Measurements from ENCODE around the gene ESYT2. TPM values are rescaled to one million over a fixed set of nuclear protein-coding genes. Genes with fewer than 3 reads are reported as not detected.

Gene ESYT2
- total and polyA plus RNA-seq, 7 donors, result 27.5 to 63.4 (median 44.0) TPM

- H3K36me3 ChIP-seq (ENCODE audit: insufficient read depth in 1 of 2, low read depth in 1 of 2), result peaks cover 0 to 6% of the 10 kb centered on the region in 2 donors
- ATAC-seq (peak in 1 of 4 donors; percentile 9), DNase-seq (no peak)
- peak overlapping the region; percentile 72 for H3K27ac ChIP-seq
- no peaks in the 10 kb centered on the region for H3K9me3 ChIP-seq
- intact Hi-C loops (cut with DNase I), result no loop called here
- H3K27me3 ChIP-seq (ENCODE audit: insufficient read depth in 3 of 3, low read length in 2 of 3), result no peaks in the 10 kb centered on the region
- H3K4me3 ChIP-seq, result peak overlapping the region; percentile 75
- TF ChIP-seq CTCF (IDR thresholded peaks at IDR 0.05), result no peak
- H3K4me1 ChIP-seq, result peaks cover 18% of the 10 kb centered on the region
- 5 to 8% (median 6%) methylated on average over 25 to 31 of the region's 31 CpGs for WGBS, 3 donors
Observed at GRCh38 chr7:158856883-158857668, 27.8 kb upstream of the ESYT2 start.

- intact Hi-C loops (cut with DNase I), result no loop called here
- no peak for ATAC-seq
- no peak for TF ChIP-seq CTCF (IDR thresholded peaks at IDR 0.05)
- WGBS, 3 donors, result 64 to 73% (median 64%) methylated on average over 7 of the region's 7 CpGs
- no peaks in the 10 kb centered on the region for H3K27me3 ChIP-seq (ENCODE audit: insufficient read depth in 3 of 3, low read length in 2 of 3)
- DNase-seq, result no peak
- peaks cover 0 to 6% of the 10 kb centered on the region in 2 donors for H3K36me3 ChIP-seq (ENCODE audit: insufficient read depth in 1 of 2, low read depth in 1 of 2)
- H3K27ac ChIP-seq, result no peak overlapping the region
- no peaks in the 10 kb centered on the region for H3K9me3 ChIP-seq
- H3K4me3 ChIP-seq, result no peak overlapping the region
- H3K4me1 ChIP-seq, result peaks cover 17% of the 10 kb centered on the region
Observed at GRCh38 chr7:158854681-158855081, 25.4 kb upstream of the ESYT2 start.

GRCh38 chr7:158850545-158851102 lies 21.3 kb upstream of the ESYT2 start:
- peaks cover 5% of the 10 kb centered on the region for H3K4me1 ChIP-seq
- no peak for TF ChIP-seq CTCF (IDR thresholded peaks at IDR 0.05)
- no peaks in the 10 kb centered on the region for H3K36me3 ChIP-seq (ENCODE audit: insufficient read depth in 1 of 2, low read depth in 1 of 2)
- intact Hi-C loops (cut with DNase I), result no loop called here
- ATAC-seq, result no peak
- no peaks in the 10 kb centered on the region for H3K27me3 ChIP-seq (ENCODE audit: insufficient read depth in 3 of 3, low read length in 2 of 3)
- H3K27ac ChIP-seq, result no peak overlapping the region
- no peaks in the 10 kb centered on the region for H3K9me3 ChIP-seq
- 58 to 70% (median 58%) methylated on average over 5 of the region's 5 CpGs for WGBS, 3 donors
- H3K4me3 ChIP-seq, result no peak overlapping the region
- DNase-seq, result no peak

GRCh38 chr7:158849768-158850544 lies 20.6 kb upstream of the ESYT2 start:
- ATAC-seq, result peak in 1 of 4 donors; percentile 37
- H3K27ac ChIP-seq, result no peak overlapping the region

More at GRCh38 chr7:158849768-158850544, 20.6 kb upstream of the ESYT2 start:
- intact Hi-C loops (cut with DNase I), result no loop called here
- DNase-seq, result no peak
- Histone ChIP-seq H3K4me3 (no peak overlapping the region), H3K36me3 (ENCODE audit: insufficient read depth in 1 of 2, low read depth in 1 of 2) (no peaks in the 10 kb centered on the region), H3K27me3 (ENCODE audit: insufficient read depth in 3 of 3, low read length in 2 of 3) (no peaks in the 10 kb centered on the region), H3K4me1 (peaks cover 5% of the 10 kb centered on the region), H3K9me3 (no peaks in the 10 kb centered on the region)
- 74 to 77% (median 75%) methylated on average over 5 of the region's 5 CpGs for WGBS, 3 donors
- TF ChIP-seq CTCF (IDR thresholded peaks at IDR 0.05), result no peak

All from psoas muscle (tissue), 8 donors.